SH-SY5Y (cell line): Measurements from ENCODE around the gene ILK.

Source experiments
- GATA2 ChIP-seq: IDR thresholded peaks from 2 replicates; pipeline ENCODE4 v1.6.1; 2011; ENCODE audit warnings: mild to moderate bottlenecking, low read depth, low read length
- GATA3 ChIP-seq: IDR thresholded peaks from 2 replicates; pipeline ENCODE4 v1.6.1; 2011; ENCODE audit warnings: low read depth, mild to moderate bottlenecking, low read length, moderate library complexity

- TF ChIP-seq GATA2 (no peak), GATA3 (no peak)
Observed at GRCh38 chr11:6604790-6605189, 1.2 kb downstream of the ILK start.
